MM.1S (cell line): Measurements from ENCODE around the gene ULBP3.

ENCODE experiments used
- DNase-seq: peaks from one replicate; pipeline ENCODE4 v3.0.0-alpha.2; 2015
- H2AFZ ChIP-seq: fragments of 300-600 bp; sonication (generic); 2 replicates; pipeline ENCODE4 v1.6.0; 2016; ENCODE audit warnings: antibody characterized with exemption, low read length
- H3F3A ChIP-seq: fragments of 300-600 bp; sonication (generic); 2 replicates; pipeline ENCODE4 v1.6.1; 2016; ENCODE audit warnings: mild to moderate bottlenecking, antibody characterized with exemption, low read length, moderate library complexity, mixed read lengths; ENCODE audit not compliant: insufficient read depth
- H3K27ac ChIP-seq: fragments of 300-600 bp; sonication (generic); 2 replicates; pipeline ENCODE4 v1.5.1; 2016; ENCODE audit warnings: mild to moderate bottlenecking, low read length
- H3K27me3 ChIP-seq: fragments of 300-600 bp; sonication (generic); replicated peaks from 2 replicates; pipeline ENCODE4 v1.6.0; 2016; ENCODE audit warnings: low read length; ENCODE audit not compliant: insufficient read depth
- H3K36me3 ChIP-seq: fragments of 300-600 bp; sonication (generic); replicated peaks from 2 replicates; pipeline ENCODE4 v1.6.1; 2016; ENCODE audit warnings: mild to moderate bottlenecking, low read length, mixed read lengths; ENCODE audit not compliant: insufficient read depth
- H3K4me1 ChIP-seq: fragments of 300-600 bp; sonication (generic); 2 replicates; pipeline ENCODE4 v1.6.1; 2016; ENCODE audit warnings: low read length, mixed read lengths
- H3K4me2 ChIP-seq: fragments of 300-600 bp; sonication (generic); 2 replicates; pipeline ENCODE4 v1.6.0; 2016; ENCODE audit warnings: low read depth, low read length
- H3K4me3 ChIP-seq: fragments of 300-600 bp; sonication (generic); 2 replicates; pipeline ENCODE4 v1.5.1; 2016; ENCODE audit warnings: low read length, mixed read lengths
- H3K79me2 ChIP-seq: fragments of 300-600 bp; sonication (generic); 2 replicates; pipeline ENCODE4 v1.6.1; 2016; ENCODE audit warnings: mixed run types, low read length, mixed read lengths
- H3K9ac ChIP-seq: fragments of 300-600 bp; sonication (generic); 2 replicates; pipeline ENCODE4 v1.6.1; 2016; ENCODE audit warnings: low read length, mixed read lengths
- H3K9me2 ChIP-seq: fragments of 300-600 bp; sonication (generic); replicated peaks from 2 replicates; pipeline ENCODE4 v1.6.1; 2016; ENCODE audit warnings: mild to moderate bottlenecking, low read length, mixed read lengths; ENCODE audit not compliant: insufficient read depth
- H3K9me3 ChIP-seq: fragments of 300-600 bp; sonication (generic); replicated peaks from 2 replicates; pipeline ENCODE4 v1.6.1; 2016; ENCODE audit warnings: mild to moderate bottlenecking, low read length, mixed read lengths; ENCODE audit not compliant: insufficient read depth
- H4K20me1 ChIP-seq: fragments of 300-600 bp; sonication (generic); 2 replicates; pipeline ENCODE4 v1.6.1; 2016; ENCODE audit warnings: mild to moderate bottlenecking, low read length, moderate library complexity, mixed read lengths; ENCODE audit not compliant: insufficient read depth
- EZH2 ChIP-seq: fragments of 300-600 bp; sonication (generic); optimal IDR thresholded peaks from 2 replicates; pipeline ENCODE3; 2017; ENCODE audit warnings: low read depth, mild to moderate bottlenecking, antibody characterized with exemption, low read length, mixed read lengths
- EZH2phosphoT487 ChIP-seq: fragments of 300-600 bp; sonication (generic); IDR thresholded peaks from 2 replicates; pipeline ENCODE4 v1.6.1; 2018; ENCODE audit warnings: antibody characterized with exemption, low read length
- TF ChIP-seq, protein P1 (sequence below): fragments of 300-600 bp; sonication (generic); IDR thresholded peaks from 2 replicates; pipeline ENCODE4 v1.5.1; 2016; ENCODE audit warnings: antibody characterized with exemption, low read length, mixed read lengths

ULBP3 gene

DNA sequence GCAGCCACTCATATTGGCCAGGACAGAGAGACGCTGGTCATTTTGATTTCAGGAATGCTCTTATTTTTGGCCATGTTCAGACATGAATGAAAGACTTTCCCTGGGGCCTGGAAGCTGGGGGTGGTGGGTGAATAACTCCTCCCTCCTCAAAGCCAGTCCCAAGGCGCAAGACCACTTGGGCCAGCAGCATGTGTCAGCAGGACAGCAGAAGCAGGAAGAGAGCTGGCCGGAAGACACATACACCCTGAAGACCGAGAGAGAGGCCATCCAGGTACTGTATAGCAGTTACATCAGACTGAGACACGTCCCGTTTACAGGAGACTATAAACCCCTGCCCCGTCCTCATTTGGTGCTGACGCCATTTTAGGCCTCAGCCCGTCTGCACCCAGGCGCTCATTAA is 29.2 kb upstream of the ULBP3 start:
- no peak for DNase-seq

DNA sequence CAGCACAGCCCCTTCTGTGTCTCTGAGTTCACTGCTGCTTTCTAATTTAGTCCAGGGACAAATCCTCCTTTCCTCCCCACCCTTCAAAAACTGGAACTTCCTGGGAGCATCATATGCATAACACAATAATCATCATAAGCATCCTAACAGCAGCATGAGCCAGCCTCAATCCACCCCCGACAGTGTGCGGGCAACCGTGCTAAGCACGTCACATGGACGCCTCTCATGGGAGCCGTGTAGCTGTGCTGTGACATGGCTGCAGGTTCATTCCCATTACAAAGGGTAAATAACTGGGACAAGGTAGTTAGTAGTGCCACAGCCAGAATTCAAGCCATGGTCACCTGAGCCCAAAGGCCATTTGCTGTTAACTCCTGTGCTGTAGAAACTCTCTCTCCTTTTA is 24.5 kb upstream of the ULBP3 start:
- H3F3A ChIP-seq: no peaks in the 10 kb centered on the region
- no peaks in the 10 kb centered on the region for H3K79me2 ChIP-seq
- H3K36me3 ChIP-seq: no peaks in the 10 kb centered on the region
- H3K4me1 ChIP-seq: no peaks in the 10 kb centered on the region
- H2AFZ ChIP-seq: no peak overlapping the region
- DNase-seq: no peak
- no peak overlapping the region for H3K27ac ChIP-seq
- H3K9ac ChIP-seq: no peak overlapping the region
- no peaks in the 10 kb centered on the region for H3K9me2 ChIP-seq
- H3K9me3 ChIP-seq: no peaks in the 10 kb centered on the region
- H3K4me3 ChIP-seq: no peak overlapping the region
- H3K4me2 ChIP-seq: no peak overlapping the region
- TF ChIP-seq EZH2 (no peak), EZH2phosphoT487 (no peak)
- TF ChIP-seq, protein P1, sequence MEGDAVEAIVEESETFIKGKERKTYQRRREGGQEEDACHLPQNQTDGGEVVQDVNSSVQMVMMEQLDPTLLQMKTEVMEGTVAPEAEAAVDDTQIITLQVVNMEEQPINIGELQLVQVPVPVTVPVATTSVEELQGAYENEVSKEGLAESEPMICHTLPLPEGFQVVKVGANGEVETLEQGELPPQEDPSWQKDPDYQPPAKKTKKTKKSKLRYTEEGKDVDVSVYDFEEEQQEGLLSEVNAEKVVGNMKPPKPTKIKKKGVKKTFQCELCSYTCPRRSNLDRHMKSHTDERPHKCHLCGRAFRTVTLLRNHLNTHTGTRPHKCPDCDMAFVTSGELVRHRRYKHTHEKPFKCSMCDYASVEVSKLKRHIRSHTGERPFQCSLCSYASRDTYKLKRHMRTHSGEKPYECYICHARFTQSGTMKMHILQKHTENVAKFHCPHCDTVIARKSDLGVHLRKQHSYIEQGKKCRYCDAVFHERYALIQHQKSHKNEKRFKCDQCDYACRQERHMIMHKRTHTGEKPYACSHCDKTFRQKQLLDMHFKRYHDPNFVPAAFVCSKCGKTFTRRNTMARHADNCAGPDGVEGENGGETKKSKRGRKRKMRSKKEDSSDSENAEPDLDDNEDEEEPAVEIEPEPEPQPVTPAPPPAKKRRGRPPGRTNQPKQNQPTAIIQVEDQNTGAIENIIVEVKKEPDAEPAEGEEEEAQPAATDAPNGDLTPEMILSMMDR: no peak
- no peaks in the 10 kb centered on the region for H3K27me3 ChIP-seq
- H4K20me1 ChIP-seq: no peaks in the 10 kb centered on the region

More for the DNA sequence above, 29.2 kb upstream of the ULBP3 start:
- no peaks in the 10 kb centered on the region for H3K27me3 ChIP-seq
- TF ChIP-seq, protein P1: no peak
- TF ChIP-seq EZH2: no peak
- no peak for TF ChIP-seq EZH2phosphoT487
- no peaks in the 10 kb centered on the region for H3K9me3 ChIP-seq
- no peak overlapping the region for H2AFZ ChIP-seq
- no peaks in the 10 kb centered on the region for H3F3A ChIP-seq
- no peak overlapping the region for H3K4me3 ChIP-seq
- no peaks in the 10 kb centered on the region for H4K20me1 ChIP-seq
- no peak overlapping the region for H3K9ac ChIP-seq
- no peak overlapping the region for H3K27ac ChIP-seq
- H3K79me2 ChIP-seq: no peaks in the 10 kb centered on the region
- H3K9me2 ChIP-seq: no peaks in the 10 kb centered on the region
- no peaks in the 10 kb centered on the region for H3K36me3 ChIP-seq
- no peak overlapping the region for H3K4me2 ChIP-seq
- no peaks in the 10 kb centered on the region for H3K4me1 ChIP-seq

DNA sequence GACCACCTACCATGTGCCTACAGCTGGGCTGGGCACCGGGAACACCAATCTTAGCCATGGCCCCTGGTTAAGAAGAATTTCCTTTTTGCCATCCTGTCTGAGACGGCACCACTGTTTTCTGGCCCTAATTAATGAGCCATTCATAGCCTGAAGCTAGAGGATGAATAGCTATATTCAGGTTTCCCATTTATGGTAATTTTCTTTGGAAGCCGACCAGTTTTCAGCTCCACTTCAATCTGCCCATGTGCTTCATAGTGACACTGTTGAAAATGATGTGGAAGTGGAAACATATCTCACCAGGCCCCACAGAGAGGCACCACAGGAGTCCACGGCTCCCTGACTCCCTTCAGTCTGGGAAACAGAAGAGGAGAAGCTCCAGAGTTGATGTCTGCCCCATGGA is 22.6 kb upstream of the ULBP3 start:
- no peaks in the 10 kb centered on the region for H3F3A ChIP-seq
- no peak overlapping the region for H3K9ac ChIP-seq
- H3K9me2 ChIP-seq: no peaks in the 10 kb centered on the region
- TF ChIP-seq, protein P1: no peak
- TF ChIP-seq EZH2 (no peak), EZH2phosphoT487 (no peak)
- no peak overlapping the region for H3K4me2 ChIP-seq
- no peaks in the 10 kb centered on the region for H4K20me1 ChIP-seq
- H3K9me3 ChIP-seq: no peaks in the 10 kb centered on the region
- H3K4me3 ChIP-seq: no peak overlapping the region
- no peaks in the 10 kb centered on the region for H3K36me3 ChIP-seq
- no peaks in the 10 kb centered on the region for H3K79me2 ChIP-seq
- H2AFZ ChIP-seq: no peak overlapping the region
- DNase-seq: no peak
- H3K4me1 ChIP-seq: no peaks in the 10 kb centered on the region
- no peak overlapping the region for H3K27ac ChIP-seq
- H3K27me3 ChIP-seq: no peaks in the 10 kb centered on the region
